ENCODE data around the gene SUV39H2.

- TF ChIP-seq ZNF384 (IDR thresholded peaks at IDR 0.05) (no peak), SUZ12 (IDR thresholded peaks at IDR 0.05) (no peak), BHLHE40 (IDR thresholded peaks at IDR 0.05; ENCODE audit: borderline replicate concordance) (no peak), ARNT (IDR thresholded peaks at IDR 0.05) (no peak)
Measured at GRCh38 chr10:14858338-14858960, 20.2 kb upstream of the SUV39H2 start.
